Esophagus squamous epithelium (tissue), 4 donors: Measurements from ENCODE around the gene ASXL3.

Experiments
- POLR2A ChIP-seq, 4 donors: fragments of 450-650 bp; IDR thresholded peaks; one replicate each; pipeline ENCODE4 v1.6.1; 2017; ENCODE audit warnings: antibody characterized with exemption in 4 of 4, mild to moderate bottlenecking in 4 of 4, moderate library complexity in 3 of 4
- TF ChIP-seq, protein P1 (sequence below), 6 experiments: fragments of 450-650 bp in 4 of 6; fragments of 200-600 bp in 2 of 6; sonication (generic) in 2 of 6; IDR thresholded peaks; one replicate each; pipeline ENCODE4 v1.5.1; 2016 to 2019; ENCODE audit warnings: antibody characterized with exemption in 6 of 6, mild to moderate bottlenecking in 4 of 6, moderate library complexity in 4 of 6

DNA sequence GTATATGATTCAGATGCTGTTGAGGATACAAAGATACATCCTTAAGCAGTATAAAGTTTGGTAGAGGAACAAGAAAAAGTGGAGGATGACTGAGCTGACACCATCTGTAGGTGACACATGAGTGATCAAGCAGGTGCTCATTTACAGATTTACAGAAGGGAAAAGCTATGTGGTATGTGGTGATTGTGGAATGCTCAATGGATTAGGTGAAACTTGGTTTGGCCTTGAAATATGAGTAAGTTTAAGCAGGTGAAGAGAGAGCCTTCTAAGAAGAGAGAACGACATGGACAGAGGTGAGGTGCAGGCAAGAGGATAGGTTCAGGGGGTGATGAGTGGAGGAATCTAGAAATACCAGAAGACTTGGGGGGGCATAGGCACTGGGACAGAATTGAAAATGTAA is 5.9 kb downstream of the ASXL3 start:
- TF ChIP-seq, protein P1, sequence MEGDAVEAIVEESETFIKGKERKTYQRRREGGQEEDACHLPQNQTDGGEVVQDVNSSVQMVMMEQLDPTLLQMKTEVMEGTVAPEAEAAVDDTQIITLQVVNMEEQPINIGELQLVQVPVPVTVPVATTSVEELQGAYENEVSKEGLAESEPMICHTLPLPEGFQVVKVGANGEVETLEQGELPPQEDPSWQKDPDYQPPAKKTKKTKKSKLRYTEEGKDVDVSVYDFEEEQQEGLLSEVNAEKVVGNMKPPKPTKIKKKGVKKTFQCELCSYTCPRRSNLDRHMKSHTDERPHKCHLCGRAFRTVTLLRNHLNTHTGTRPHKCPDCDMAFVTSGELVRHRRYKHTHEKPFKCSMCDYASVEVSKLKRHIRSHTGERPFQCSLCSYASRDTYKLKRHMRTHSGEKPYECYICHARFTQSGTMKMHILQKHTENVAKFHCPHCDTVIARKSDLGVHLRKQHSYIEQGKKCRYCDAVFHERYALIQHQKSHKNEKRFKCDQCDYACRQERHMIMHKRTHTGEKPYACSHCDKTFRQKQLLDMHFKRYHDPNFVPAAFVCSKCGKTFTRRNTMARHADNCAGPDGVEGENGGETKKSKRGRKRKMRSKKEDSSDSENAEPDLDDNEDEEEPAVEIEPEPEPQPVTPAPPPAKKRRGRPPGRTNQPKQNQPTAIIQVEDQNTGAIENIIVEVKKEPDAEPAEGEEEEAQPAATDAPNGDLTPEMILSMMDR (IDR thresholded peaks at IDR 0.05), result no peak
- TF ChIP-seq POLR2A (IDR thresholded peaks at IDR 0.05), result no peak
